AG09319 (cell line): Measurements from ENCODE around the gene ASCL5.

ENCODE experiments used
- DNase-seq: peaks from one replicate; pipeline ENCODE4 v3.0.0-alpha.2; 2010; ENCODE audit warnings: low read depth; ENCODE audit errors: extremely low read depth
- TF ChIP-seq, protein P1 (sequence below): IDR thresholded peaks from 2 replicates; pipeline ENCODE4 v1.5.1; 2011; ENCODE audit warnings: low read depth, mild to moderate bottlenecking, inconsistent platforms, low read length, moderate library complexity

ASCL5 gene

GRCh38 chr1:201147396-201148015 lies 20.5 kb upstream of the ASCL5 start:
- no peak for DNase-seq
- TF ChIP-seq, protein P1, sequence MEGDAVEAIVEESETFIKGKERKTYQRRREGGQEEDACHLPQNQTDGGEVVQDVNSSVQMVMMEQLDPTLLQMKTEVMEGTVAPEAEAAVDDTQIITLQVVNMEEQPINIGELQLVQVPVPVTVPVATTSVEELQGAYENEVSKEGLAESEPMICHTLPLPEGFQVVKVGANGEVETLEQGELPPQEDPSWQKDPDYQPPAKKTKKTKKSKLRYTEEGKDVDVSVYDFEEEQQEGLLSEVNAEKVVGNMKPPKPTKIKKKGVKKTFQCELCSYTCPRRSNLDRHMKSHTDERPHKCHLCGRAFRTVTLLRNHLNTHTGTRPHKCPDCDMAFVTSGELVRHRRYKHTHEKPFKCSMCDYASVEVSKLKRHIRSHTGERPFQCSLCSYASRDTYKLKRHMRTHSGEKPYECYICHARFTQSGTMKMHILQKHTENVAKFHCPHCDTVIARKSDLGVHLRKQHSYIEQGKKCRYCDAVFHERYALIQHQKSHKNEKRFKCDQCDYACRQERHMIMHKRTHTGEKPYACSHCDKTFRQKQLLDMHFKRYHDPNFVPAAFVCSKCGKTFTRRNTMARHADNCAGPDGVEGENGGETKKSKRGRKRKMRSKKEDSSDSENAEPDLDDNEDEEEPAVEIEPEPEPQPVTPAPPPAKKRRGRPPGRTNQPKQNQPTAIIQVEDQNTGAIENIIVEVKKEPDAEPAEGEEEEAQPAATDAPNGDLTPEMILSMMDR: no peak

DNA sequence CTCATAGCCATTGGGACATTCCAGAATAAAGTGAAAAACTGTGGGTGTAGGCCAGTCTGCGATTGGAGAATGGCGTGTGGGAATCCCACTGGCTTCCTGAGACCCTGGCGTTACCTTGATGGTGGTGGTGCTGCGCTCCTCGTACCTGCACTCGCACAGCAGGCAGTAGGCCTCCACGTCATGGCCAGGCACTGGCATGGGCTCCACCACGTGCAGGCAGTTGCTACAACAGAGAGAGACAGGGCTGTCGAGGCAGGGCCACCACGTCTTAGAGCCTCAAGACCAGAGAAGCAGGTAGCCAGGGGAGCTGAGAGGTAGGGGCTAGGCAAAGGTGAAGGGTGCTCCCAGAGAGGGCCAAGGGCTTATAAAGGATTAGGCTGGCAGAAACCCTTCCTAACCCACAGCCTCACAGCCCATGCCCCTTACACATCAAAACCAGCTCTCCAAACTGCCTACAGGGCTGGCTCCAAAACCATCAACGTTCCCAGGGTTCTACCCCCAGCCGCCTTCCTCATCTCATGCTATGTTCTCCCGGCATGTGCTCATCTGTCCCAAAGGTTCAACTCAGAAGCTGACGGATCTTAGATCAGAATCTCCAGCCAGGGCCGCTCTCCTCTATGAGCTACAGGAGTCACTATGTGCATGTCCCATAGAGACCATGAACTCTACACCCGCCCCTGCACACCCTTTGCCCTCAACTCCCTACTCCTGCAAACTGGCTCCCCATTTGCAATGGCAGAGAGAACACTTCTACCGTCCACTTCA lies 19.8 kb upstream of the ASCL5 start:
- TF ChIP-seq, protein P1: no peak
- no peak for DNase-seq

GRCh38 chr1:201145816-201146215 lies 18.8 kb upstream of the ASCL5 start:
- DNase-seq: no peak
- TF ChIP-seq, protein P1: no peak

GRCh38 chr1:201145132-201145531 lies 18.1 kb upstream of the ASCL5 start:
- no peak for DNase-seq
- TF ChIP-seq, protein P1: no peak

DNA sequence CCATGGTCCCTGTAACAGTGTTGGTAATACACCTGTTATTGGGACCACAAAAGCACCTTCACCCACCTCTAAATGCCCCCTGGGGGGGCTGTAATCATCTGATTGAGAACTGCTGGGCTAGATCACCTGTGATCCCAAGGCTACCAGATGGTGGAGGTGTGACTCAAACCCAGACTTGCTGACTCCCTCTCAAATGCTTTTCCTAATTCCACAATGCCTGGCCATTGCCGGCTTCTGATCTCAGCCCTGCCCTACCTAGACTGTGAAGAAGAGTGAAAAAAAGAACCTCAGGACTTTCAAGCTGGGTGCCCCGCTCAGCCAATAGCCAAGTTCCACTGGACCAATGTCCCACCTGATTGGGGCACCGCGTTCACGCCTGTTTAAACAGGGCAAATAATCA lies 17.7 kb upstream of the ASCL5 start:
- TF ChIP-seq, protein P1: no peak
- no peak for DNase-seq

DNA sequence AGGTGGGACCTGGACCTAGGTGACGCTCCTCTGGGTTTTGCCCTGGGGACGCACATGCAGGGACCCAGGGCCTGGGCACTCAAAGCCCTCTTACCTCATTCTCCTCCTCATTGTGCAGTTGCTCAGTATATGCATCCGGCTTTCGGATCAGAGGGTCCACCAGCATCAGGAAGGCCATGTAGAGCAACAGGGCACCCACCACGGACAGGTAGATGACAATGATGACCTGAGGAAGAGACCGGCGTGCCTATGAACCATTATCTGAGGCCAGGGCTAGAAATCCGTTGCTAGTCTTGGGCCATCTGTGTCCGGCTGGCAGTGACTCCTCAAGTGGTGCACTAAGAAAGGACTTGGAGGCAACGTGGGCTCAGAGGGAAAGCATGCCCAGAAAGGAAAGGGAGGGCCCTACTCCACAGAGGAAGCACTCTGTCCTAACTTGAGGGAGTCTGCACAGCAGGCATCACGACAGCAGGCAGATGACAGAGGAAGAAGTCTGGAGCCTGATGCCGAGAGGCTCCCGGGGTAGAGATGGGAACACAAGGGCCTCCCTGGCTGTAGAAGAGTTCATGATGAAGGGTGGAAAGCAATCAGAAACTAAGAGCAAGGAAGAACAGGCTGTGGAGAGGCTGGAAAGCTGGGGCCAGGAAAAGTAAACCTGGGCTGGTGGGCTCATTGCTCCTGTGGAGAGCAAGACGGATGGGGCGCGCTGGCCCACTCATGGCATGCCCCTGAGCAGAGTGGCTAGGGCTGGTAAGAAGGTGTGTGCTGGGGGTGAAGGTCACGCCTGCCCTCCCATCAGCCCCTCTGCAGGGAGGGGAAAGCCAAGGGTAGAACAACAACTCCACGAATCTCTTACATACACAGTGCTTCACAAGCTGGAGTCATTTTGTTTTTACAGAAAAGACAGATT lies 17.0 kb upstream of the ASCL5 start:
- TF ChIP-seq, protein P1: no peak
- DNase-seq: no peak
